Measurements from ENCODE around the gene DLGAP1. TPM values are rescaled to one million over a fixed set of nuclear protein-coding genes. Genes with fewer than 3 reads are reported as not detected.

The DLGAP1 gene
- total RNA-seq, 1 experiment from 2014 or later, result 0.39 TPM

- RAD21 ChIA-PET (ENCODE audit: low non-redundant PET in 1 of 2, low total read pairs in 2 of 2, uncharacterized antibody in 2 of 2, unreplicated experiment in 2 of 2), result interaction anchor here in 1 of 2 experiments (0.6 kb wide), 1 partner anchor 225 kb away, joined by 8 read pairs; no protein-coding TSS in a partner anchor
- peaks cover 31 to 60% of the 10 kb centered on the region in 2 experiments for H3K36me3 ChIP-seq (ENCODE audit: control insufficient read depth in 1 of 2, insufficient read depth in 2 of 2, low read length in 2 of 2)
- H3K27me3 ChIP-seq (ENCODE audit: insufficient read depth, low read length), result no peaks in the 10 kb centered on the region
- H4K20me1 ChIP-seq (ENCODE audit: insufficient read depth), result peaks cover 24% of the 10 kb centered on the region; the same call in 1 of the 2 replicates
- no peak for ATAC-seq
- TF ChIP-seq JUND (IDR thresholded peaks at IDR 0.05), result no peak
- TF ChIP-seq CBX3 (IDR thresholded peaks at IDR 0.05; ENCODE audit: low read depth), result no peak
- TF ChIP-seq ELF1 (IDR thresholded peaks at IDR 0.05; ENCODE audit: borderline replicate concordance, low read depth), result no peak
- TF ChIP-seq POLR2AphosphoS5 (IDR thresholded peaks at IDR 0.05; ENCODE audit: low read depth, low read length), result peak; percentile 42; the same call in 1 of the 2 replicates
- TF ChIP-seq FOSL1 (IDR thresholded peaks at IDR 0.05; ENCODE audit: low read depth), result no peak
- BruUV-seq (replicated peaks), result no TSS peak
- CTCF ChIA-PET, result interaction anchor here (0.9 to 1.9 kb wide), 10 partner anchors 10 to 213 kb away, joined by 3 to 8 read pairs (median 4); no protein-coding TSS in a partner anchor
- peak overlapping the region; percentile 78 to 85 for H3K4me3 ChIP-seq (replicated peaks in 1 of 2; ENCODE audit: low read depth in 1 of 2, low read length in 2 of 2)
- intact Hi-C loops (cut with micrococcal nuclease), result loop anchor here (2.0 kb wide), 2 partner anchors 141 to 171 kb away; no protein-coding TSS in a partner anchor
- peak overlapping the region; percentile 79 for H3K9ac ChIP-seq (ENCODE audit: low read length)
- peaks cover 92% of the 10 kb centered on the region for H3K79me2 ChIP-seq (ENCODE audit: insufficient read depth, low read length)
- peak overlapping the region; percentile 90 for H3K27ac ChIP-seq (ENCODE audit: low read depth, low read length)
- H2AFZ ChIP-seq (ENCODE audit: low read depth, low read length, poor library complexity, severe bottlenecking), result no peak overlapping the region
- no peaks in the 10 kb centered on the region for H3K9me3 ChIP-seq (ENCODE audit: control insufficient read depth in 1 of 2, insufficient read depth in 1 of 2, low read depth in 1 of 2, low read length in 2 of 2)
- no peaks in the 10 kb centered on the region for H3K9me2 ChIP-seq (ENCODE audit: insufficient read depth)
- H3K4me2 ChIP-seq (ENCODE audit: low read length), result peak overlapping the region; percentile 87
- no peak for DNase-seq (ENCODE audit: low read depth, low spot score)
- H3K4me1 ChIP-seq (ENCODE audit: control insufficient read depth in 1 of 2, insufficient read depth in 2 of 2, low read length in 2 of 2), result peaks cover 34 to 69% of the 10 kb centered on the region in 2 experiments
- POLR2A ChIA-PET, result interaction anchor here (0.6 to 3.9 kb wide), 8 partner anchors 13 to 213 kb away, joined by 3 to 22 read pairs (median 4); no protein-coding TSS in a partner anchor
Observed at GRCh38 chr18:3453540-3454364, 1001.4 kb downstream of the DLGAP1 start.

- ChIA-PET RAD21 (ENCODE audit: low non-redundant PET in 1 of 2, low total read pairs in 2 of 2, uncharacterized antibody in 2 of 2, unreplicated experiment in 2 of 2) (no interaction called here), CTCF (interaction anchor here (0.9 to 1.3 kb wide), 4 partner anchors 132 to 214 kb away, joined by 3 to 4 read pairs (median 4); no protein-coding TSS in a partner anchor), POLR2A (interaction anchor here (0.7 to 3.9 kb wide), 9 partner anchors 12 to 214 kb away, joined by 3 to 22 read pairs (median 4); no protein-coding TSS in a partner anchor)
- Histone ChIP-seq H3K9me2 (ENCODE audit: insufficient read depth) (no peaks in the 10 kb centered on the region), H3K4me2 (ENCODE audit: low read length) (peak overlapping the region; percentile 87), H3K9ac (ENCODE audit: low read length) (peak overlapping the region; percentile 79), H2AFZ (ENCODE audit: low read depth, low read length, poor library complexity, severe bottlenecking) (no peak overlapping the region), H4K20me1 (ENCODE audit: insufficient read depth) (peaks cover 17% of the 10 kb centered on the region; the same call in 1 of the 2 replicates), H3K27ac (ENCODE audit: low read depth, low read length) (peak overlapping the region; percentile 90), H3K4me1 (ENCODE audit: control insufficient read depth in 1 of 2, insufficient read depth in 2 of 2, low read length in 2 of 2) (peaks cover 34 to 61% of the 10 kb centered on the region in 2 experiments), H3K36me3 (ENCODE audit: control insufficient read depth in 1 of 2, insufficient read depth in 2 of 2, low read length in 2 of 2) (peaks cover 24 to 52% of the 10 kb centered on the region in 2 experiments), H3K4me3 (replicated peaks in 1 of 2; ENCODE audit: low read depth in 1 of 2, low read length in 2 of 2) (peak overlapping the region; percentile 78 to 85), H3K9me3 (ENCODE audit: control insufficient read depth in 1 of 2, insufficient read depth in 1 of 2, low read depth in 1 of 2, low read length in 2 of 2) (no peaks in the 10 kb centered on the region), H3K79me2 (ENCODE audit: insufficient read depth, low read length) (peaks cover 91% of the 10 kb centered on the region), H3K27me3 (ENCODE audit: insufficient read depth, low read length) (no peaks in the 10 kb centered on the region)
- TF ChIP-seq CEBPB (IDR thresholded peaks at IDR 0.05; ENCODE audit: low read depth), result no peak
- no peak for TF ChIP-seq JUND (IDR thresholded peaks at IDR 0.05)
- TF ChIP-seq ATF3 (IDR thresholded peaks at IDR 0.05), result no peak
- TF ChIP-seq ZNF274 (IDR thresholded peaks at IDR 0.05; ENCODE audit: low read depth, low read length), result no peak
- no peak for TF ChIP-seq CBX3 (IDR thresholded peaks at IDR 0.05; ENCODE audit: low read depth)
- no peak for TF ChIP-seq ZFX (IDR thresholded peaks at IDR 0.05)
- no peak for TF ChIP-seq TCF7L2 (IDR thresholded peaks at IDR 0.05; ENCODE audit: borderline replicate concordance, extremely low read depth, insufficient read depth, insufficient read length)
- no peak for TF ChIP-seq EGR1 (IDR thresholded peaks at IDR 0.05; ENCODE audit: low read depth)
- TF ChIP-seq REST (IDR thresholded peaks at IDR 0.05; ENCODE audit: low read depth), result no peak
- no peak for TF ChIP-seq SP1 (IDR thresholded peaks at IDR 0.05; ENCODE audit: low read depth)
- BruUV-seq (replicated peaks), result no TSS peak
- DNase-seq (ENCODE audit: low read depth, low spot score) (no peak), ATAC-seq (no peak)
- intact Hi-C loops (cut with micrococcal nuclease), result no loop called here
Observed at GRCh38 chr18:3452750-3453539, 1002.2 kb downstream of the DLGAP1 start.

All from HCT116 (cell line).